ENCODE measurements around the gene MARK3.

GRCh38 chr14:103521438-103521950 lies 136.3 kb downstream of the MARK3 start:
- TF ChIP-seq CTCF (conservative IDR thresholded peaks at IDR 0.05; ENCODE audit: low read depth, low read length), result no peak
- no peak for TF ChIP-seq POLR2A (IDR thresholded peaks at IDR 0.05; ENCODE audit: low read depth, low read length)
- no peak for TF ChIP-seq CEBPB (IDR thresholded peaks at IDR 0.05; ENCODE audit: low read depth, low read length)
- no peak for TF ChIP-seq RAD21 (IDR thresholded peaks at IDR 0.05; ENCODE audit: low read length)

Measured in IMR-90 (cell line).